Measurements from ENCODE around the gene UBC. TPM values are rescaled to one million over a fixed set of nuclear protein-coding genes. Genes with fewer than 3 reads are reported as not detected.

UBC gene
- total and polyA plus RNA-seq, 9 of the 15 experiments (the other 6 are each of a cell fraction or from before 2014, with no cell fraction given) = 533 to 1,153 (median 813) TPM

- TF ChIP-seq ZNF41 (CRISPR knock-in tag; conservative IDR thresholded peaks at IDR 0.05) (no peak), EP400 (IDR thresholded peaks at IDR 0.05) (no peak), PURB (CRISPR knock-in tag; IDR thresholded peaks at IDR 0.05; ENCODE audit: low read depth) (no peak), ZNF318 (IDR thresholded peaks at IDR 0.05; ENCODE audit: borderline replicate concordance in 1 of 2, low read depth in 1 of 2) (no peak), SMC3 (conservative IDR thresholded peaks at IDR 0.05; ENCODE audit: insufficient read depth, low read depth, low read length) (no peak), ZNF212 (CRISPR knock-in tag; IDR thresholded peaks at IDR 0.05) (no peak), ZFP30 (CRISPR knock-in tag; IDR thresholded peaks at IDR 0.05; ENCODE audit: borderline replicate concordance) (no peak), RFX7 (CRISPR knock-in tag; IDR thresholded peaks at IDR 0.05) (no peak), ARHGAP35 (IDR thresholded peaks at IDR 0.05; ENCODE audit: partially characterized antibody) (no peak), ARID1B (IDR thresholded peaks at IDR 0.05) (peak; percentile 81), GTF2B (IDR thresholded peaks at IDR 0.05; ENCODE audit: extremely low read depth, insufficient read length) (no peak), TGIF2 (CRISPR knock-in tag; IDR thresholded peaks at IDR 0.05) (no peak), ILK (tag; IDR thresholded peaks at IDR 0.05; ENCODE audit: borderline replicate concordance, low read depth) (no peak), ZNF280A (IDR thresholded peaks at IDR 0.05; ENCODE audit: low read depth, partially characterized antibody) (no peak), L3MBTL2 (IDR thresholded peaks at IDR 0.05) (no peak), POLR2AphosphoS5 (IDR thresholded peaks at IDR 0.05; ENCODE audit: control insufficient read depth, insufficient read depth, low read depth, low read length) (no peak), PRPF4 (IDR thresholded peaks at IDR 0.05; ENCODE audit: insufficient read depth, low read depth, low read length, poor library complexity, severe bottlenecking) (no peak)
Measured at GRCh38 chr12:124916374-124917134, 2.1 kb upstream of the UBC start (continued).

Measured in K562 (cell line).